GM13977 (cell line): ENCODE measurements around the gene SCAP.
"Not testable (repeated sequence)": the region's sequence is repeated elsewhere in the genome, so short reads cannot be mapped to it uniquely, and the experiment has no call there.

ENCODE experiments used
- DNase-seq: peaks from one replicate; pipeline ENCODE4 v3.0.0; 2012; ENCODE audit warnings: low spot score
- CTCF ChIP-seq: IDR thresholded peaks from 2 replicates; pipeline ENCODE4 v1.5.1; 2012; ENCODE audit warnings: mild to moderate bottlenecking, control low read depth; ENCODE audit not compliant: insufficient read depth; ENCODE audit errors: extremely low read depth, missing control alignments
- in situ Hi-C: fragments of 300-500 bp; cut with MboI; formaldehyde crosslinking; loops from one replicate; pipeline ENCODE4 v1.12.0; 2022; ENCODE audit warnings: low sequenced_read_pairs, low pct_unique_long_range_greater_than_20kb, mixed read lengths, inconsistent platforms; ENCODE audit not compliant: unreplicated experiment

SCAP gene

DNA sequence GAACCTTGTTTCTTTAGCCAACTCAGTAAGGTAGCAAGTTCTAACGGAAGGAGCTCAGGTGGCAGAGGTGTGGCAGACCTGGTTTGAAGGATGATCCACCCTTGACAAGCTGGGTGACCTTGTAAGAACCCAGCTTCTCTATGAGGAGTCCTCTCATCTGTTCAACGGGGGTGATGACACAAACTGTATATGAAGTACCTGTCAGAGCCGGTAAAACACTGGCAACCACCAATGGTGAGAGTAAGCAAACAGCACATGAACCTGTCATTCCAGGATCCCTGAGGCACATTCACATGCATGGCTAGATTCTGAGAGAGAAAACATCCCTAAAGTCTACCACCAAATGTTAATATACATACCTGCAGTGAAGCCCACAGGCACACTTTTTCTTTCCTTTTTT is 2.4 kb downstream of the SCAP start:
- TF ChIP-seq CTCF, result no peak
- in situ Hi-C loops, result loop anchor here (10.0 kb wide), 1 partner anchor 49 kb away; no protein-coding TSS in a partner anchor
- DNase-seq, result no peak

DNA sequence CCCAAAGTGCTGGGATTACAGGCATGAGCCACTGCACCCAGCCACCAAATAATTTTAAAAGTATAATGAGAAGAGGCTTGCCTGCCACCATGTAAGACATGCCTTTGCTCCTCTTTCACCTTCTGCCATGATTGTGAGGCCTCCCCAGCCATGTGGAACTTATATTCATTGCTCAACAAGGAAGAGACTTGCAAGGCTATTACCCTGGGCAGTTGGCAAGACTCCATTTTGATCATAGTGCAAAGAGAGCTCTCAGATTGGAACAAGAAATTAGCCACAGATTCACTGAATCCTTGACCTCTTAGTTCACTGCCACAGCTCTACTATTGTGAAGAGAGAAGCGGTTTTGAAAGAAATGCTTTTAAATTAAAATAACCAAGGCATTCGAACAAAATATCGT is 6.1 kb downstream of the SCAP start:
- in situ Hi-C loops, result loop anchor here (10.0 kb wide), 1 partner anchor 45 kb away; no protein-coding TSS in a partner anchor
- TF ChIP-seq CTCF, result no peak
- no peak for DNase-seq

- in situ Hi-C loops, DNase-seq: not testable (repeated sequence)
Observed at GRCh38 chr3:47468315-47468714, 7.4 kb downstream of the SCAP start.

DNA sequence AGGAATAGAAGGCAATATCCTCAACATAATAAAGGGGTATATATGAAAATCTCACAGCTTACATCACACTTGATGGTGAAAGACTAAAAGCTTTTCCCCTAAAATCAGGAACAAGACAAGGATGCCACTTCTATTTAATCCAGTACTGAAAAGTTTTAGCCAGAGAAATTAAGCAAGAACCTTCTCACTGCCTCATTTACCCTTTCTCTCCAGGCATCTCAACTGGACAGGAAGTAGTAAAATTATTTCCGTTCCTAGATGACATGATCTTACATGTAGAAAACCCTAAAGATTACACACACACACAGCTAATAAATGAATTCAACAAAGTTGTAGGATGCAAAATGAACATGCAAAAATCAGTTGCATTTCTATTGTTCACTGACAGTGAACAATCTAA is 11.2 kb downstream of the SCAP start:
- no peak for DNase-seq
- in situ Hi-C loops, result no loop called here
- no peak for TF ChIP-seq CTCF

- in situ Hi-C loops, DNase-seq: not testable (repeated sequence)
Observed at GRCh38 chr3:47459534-47460085, 16.1 kb downstream of the SCAP start.

DNA sequence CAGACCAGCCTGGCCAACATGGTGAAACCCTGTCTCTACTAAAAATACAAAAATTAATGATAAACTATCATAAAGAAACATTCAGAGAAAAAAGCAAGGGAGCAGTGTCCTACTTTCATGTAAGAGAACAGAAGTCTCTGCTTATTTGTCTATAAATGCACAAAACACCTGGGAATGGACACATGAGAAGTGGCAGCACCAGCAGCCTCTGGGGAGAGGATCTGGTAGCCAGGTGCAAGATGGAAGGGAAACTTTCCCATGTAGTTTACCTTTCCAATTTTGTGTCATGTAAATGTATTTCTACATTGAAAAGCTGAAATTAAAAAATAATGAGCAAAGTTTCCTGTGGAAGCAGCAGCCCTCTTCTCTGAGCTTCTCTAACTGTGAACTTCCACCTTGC is 18.8 kb downstream of the SCAP start:
- TF ChIP-seq CTCF, result no peak
- in situ Hi-C loops, result no loop called here
- DNase-seq, result no peak

DNA sequence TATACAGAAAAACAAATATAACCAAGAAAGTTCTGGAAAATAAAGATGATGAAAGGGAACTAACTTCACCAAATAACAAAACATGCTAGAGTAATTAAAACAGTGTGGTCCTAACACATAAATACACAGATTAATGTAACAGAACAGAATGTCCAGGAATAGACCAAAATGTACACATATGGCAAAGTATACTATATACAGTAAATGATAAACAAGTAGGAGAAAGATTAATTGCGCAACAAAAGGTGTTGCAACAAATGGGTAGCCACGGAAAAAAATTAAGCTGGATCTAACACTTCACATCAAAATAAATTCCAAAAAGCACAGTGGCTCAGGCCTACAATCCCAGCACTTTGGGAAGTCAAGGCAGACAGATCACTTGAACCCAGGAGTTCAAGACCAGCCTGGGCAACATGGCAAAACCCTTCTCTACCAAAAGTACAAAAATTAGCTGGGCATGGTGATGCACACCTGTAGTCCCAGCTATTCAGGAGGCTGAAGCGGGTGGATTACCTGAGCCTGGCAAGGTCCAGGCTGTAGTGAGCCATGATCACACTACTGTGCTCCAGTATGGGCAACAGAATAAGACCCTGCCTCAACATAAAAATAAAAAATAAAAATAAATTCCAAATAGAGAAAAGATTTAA is 19.8 kb downstream of the SCAP start:
- TF ChIP-seq CTCF, result no peak
- no peak for DNase-seq
- in situ Hi-C loops, result no loop called here
